Mesothelial cell of epicardium (in vitro differentiated cells): ENCODE results near the gene MYOCOS. TPM values are rescaled to one million over a fixed set of nuclear protein-coding genes. Genes with fewer than 3 reads are reported as not detected.
"Not testable (repeated sequence)": the region's sequence is repeated elsewhere in the genome, so short reads cannot be mapped to it uniquely, and the experiment has no call there.

Experiments
- DNase-seq, 2 experiments: peaks; one replicate each; pipeline ENCODE4 v3.0.0; 2021; ENCODE audit warnings: low spot score in 2 of 2; ENCODE audit not compliant: unreplicated experiment in 2 of 2
- H3K27ac Mint-ChIP-seq: 2 replicates; pipeline ENCODE4 v1.8.0; 2021; ENCODE audit warnings: mixed read lengths
- H3K27me3 Mint-ChIP-seq: 2 replicates; pipeline ENCODE4 v1.8.0; 2021; ENCODE audit warnings: low read depth, mixed read lengths
- H3K36me3 Mint-ChIP-seq: 2 replicates; pipeline ENCODE4 v1.8.0; 2021; ENCODE audit warnings: mixed read lengths
- H3K4me1 Mint-ChIP-seq: 2 replicates; pipeline ENCODE4 v1.8.0; 2021; ENCODE audit warnings: mixed read lengths
- H3K4me3 Mint-ChIP-seq: 2 replicates; pipeline ENCODE4 v1.8.0; 2021; ENCODE audit warnings: mild to moderate bottlenecking, moderate library complexity, mixed read lengths
- H3K9me3 Mint-ChIP-seq: 2 replicates; pipeline ENCODE4 v1.8.0; 2021; ENCODE audit warnings: mixed read lengths
- CTCF ChIP-seq: fragments of 200-600 bp; sonication (generic); IDR thresholded peaks from one replicate; pipeline ENCODE4 v1.5.0; 2021; ENCODE audit warnings: antibody characterized with exemption; ENCODE audit not compliant: unreplicated experiment
- total RNA-seq: library from RNA; stranded (reverse); gene quantifications from 3 replicates; pipeline ENCODE4 v1.2.1, GENCODE V29; 2021

MYOCOS gene
- total RNA-seq, 1 donor from 2014 or later, result not detected

- H3K9me3 Mint-ChIP-seq, result peaks cover 18% of the 10 kb centered on the region
- no peak overlapping the region for H3K27ac Mint-ChIP-seq
- H3K27me3 Mint-ChIP-seq, result no peaks in the 10 kb centered on the region
- H3K4me3 Mint-ChIP-seq, result no peak overlapping the region
- no peaks in the 10 kb centered on the region for H3K4me1 Mint-ChIP-seq
- H3K36me3 Mint-ChIP-seq, result peaks cover 26% of the 10 kb centered on the region
- no peak for DNase-seq
- no peak for TF ChIP-seq CTCF
These were observed 24.8 kb upstream of the MYOCOS start for GRCh38 chr1:171597203-171597602.

- H3K27ac Mint-ChIP-seq, DNase-seq, H3K4me1 Mint-ChIP-seq, H3K27me3 Mint-ChIP-seq, H3K4me3 Mint-ChIP-seq: not testable (repeated sequence)
- Mint-ChIP-seq H3K36me3 (peaks cover 16% of the 10 kb centered on the region), H3K9me3 (peaks cover 18% of the 10 kb centered on the region)
These were observed 21.7 kb upstream of the MYOCOS start for GRCh38 chr1:171600310-171600709.

- DNase-seq, result no peak
- H3K36me3 Mint-ChIP-seq, result peaks cover 16% of the 10 kb centered on the region
- H3K4me1 Mint-ChIP-seq, result peaks cover 6% of the 10 kb centered on the region
- no peak for TF ChIP-seq CTCF
- no peak overlapping the region for H3K27ac Mint-ChIP-seq
- H3K9me3 Mint-ChIP-seq, result peaks cover 18% of the 10 kb centered on the region
- no peaks in the 10 kb centered on the region for H3K27me3 Mint-ChIP-seq
- H3K4me3 Mint-ChIP-seq, result no peak overlapping the region
These were observed 21.2 kb upstream of the MYOCOS start for GRCh38 chr1:171600862-171601261.

- not testable (repeated sequence) for H3K36me3 Mint-ChIP-seq, H3K27ac Mint-ChIP-seq, H3K4me3 Mint-ChIP-seq, DNase-seq, H3K27me3 Mint-ChIP-seq
- Mint-ChIP-seq H3K4me1 (peaks cover 12% of the 10 kb centered on the region), H3K9me3 (peaks cover 14% of the 10 kb centered on the region)
These were observed 19.0 kb upstream of the MYOCOS start for GRCh38 chr1:171603042-171603441.

GRCh38 chr1:171606402-171606941 lies 15.6 kb upstream of the MYOCOS start:
- no peak overlapping the region for H3K4me3 Mint-ChIP-seq
- no peak for TF ChIP-seq CTCF
- H3K27me3 Mint-ChIP-seq, result no peaks in the 10 kb centered on the region
- peak overlapping the region; percentile 43 for H3K27ac Mint-ChIP-seq
- H3K4me1 Mint-ChIP-seq, result peaks cover 12% of the 10 kb centered on the region
- H3K9me3 Mint-ChIP-seq, result no peaks in the 10 kb centered on the region
- DNase-seq, result no peak
- no peaks in the 10 kb centered on the region for H3K36me3 Mint-ChIP-seq

GRCh38 chr1:171610385-171610784 lies 11.7 kb upstream of the MYOCOS start:
- H3K9me3 Mint-ChIP-seq, result no peaks in the 10 kb centered on the region
- H3K36me3 Mint-ChIP-seq, result no peaks in the 10 kb centered on the region

More at GRCh38 chr1:171610385-171610784, 11.7 kb upstream of the MYOCOS start:
- no peaks in the 10 kb centered on the region for H3K27me3 Mint-ChIP-seq
- TF ChIP-seq CTCF, result no peak
- H3K4me1 Mint-ChIP-seq, result peaks cover 9% of the 10 kb centered on the region
- H3K4me3 Mint-ChIP-seq, result no peak overlapping the region
- DNase-seq, result no peak
- H3K27ac Mint-ChIP-seq, result no peak overlapping the region
